GM18526 (cell line): ENCODE data around the gene MT1F.
A peak's percentile ranks its signal among the peaks of the same experiment; 100 is the strongest.

Experiments
- POLR2A ChIP-seq: IDR thresholded peaks from 3 replicates; pipeline ENCODE4 v1.6.1; 2011; ENCODE audit not compliant: insufficient read length; ENCODE audit errors: extremely low read depth

The MT1F gene

GRCh38 chr16:56657555-56658326 is at the start of gene MT1F:
TSS of gene MT1F (plus strand) at chr16:56657959. CDS start at chr16:56658059, 100 bp downstream.
- peak; percentile 47 for TF ChIP-seq POLR2A

GRCh38 chr16:56608043-56608875 is 49.5 kb upstream of the MT1F start, which contains the start of gene MT2A:
TSS of gene MT2A (plus strand) at chr16:56608584. CDS start at chr16:56608656, 72 bp downstream.
- TF ChIP-seq POLR2A, result peak; percentile 69

GRCh38 chr16:56608876-56609462 is 48.8 kb upstream of the MT1F start:
- no peak for TF ChIP-seq POLR2A

- peak; percentile 15 for TF ChIP-seq POLR2A
Measured at GRCh38 chr16:56609463-56609921, 48.3 kb upstream of the MT1F start.

- TF ChIP-seq POLR2A, result no peak
Measured at GRCh38 chr16:56610017-56610608, 47.6 kb upstream of the MT1F start.

GRCh38 chr16:56610609-56611111 is 47.1 kb upstream of the MT1F start:
- TF ChIP-seq POLR2A, result no peak

GRCh38 chr16:56611281-56611833 is 46.4 kb upstream of the MT1F start:
- TF ChIP-seq POLR2A, result no peak

- TF ChIP-seq POLR2A, result no peak
Measured at GRCh38 chr16:56613706-56614105, 44.1 kb upstream of the MT1F start.

GRCh38 chr16:56614549-56614991 is 43.2 kb upstream of the MT1F start:
- TF ChIP-seq POLR2A, result no peak

- no peak for TF ChIP-seq POLR2A
Measured at GRCh38 chr16:56615353-56615752, 42.4 kb upstream of the MT1F start.

- TF ChIP-seq POLR2A, result no peak
Measured at GRCh38 chr16:56616608-56617211, 41.0 kb upstream of the MT1F start.

GRCh38 chr16:56617212-56618085 is 40.3 kb upstream of the MT1F start:
- no peak for TF ChIP-seq POLR2A

GRCh38 chr16:56618138-56618537 is 39.6 kb upstream of the MT1F start:
- TF ChIP-seq POLR2A, result no peak
